Stomach (tissue), 9 donors: Measurements from ENCODE around the gene MYO3B. TPM values are rescaled to one million over a fixed set of nuclear protein-coding genes. Genes with fewer than 3 reads are reported as not detected.

Source experiments
- DNase-seq, 2 donors: peaks; one replicate each; pipeline versions ENCODE4 v3.0.0 to v3.0.0-alpha.2; 2013 to 2019
- H3K27ac ChIP-seq, 5 donors: fragments of 200-600 bp in 4 of 5; sonication (generic) in 4 of 5; one replicate each; pipeline ENCODE4 v1.5.1; 2013 to 2019; ENCODE audit warnings: mild to moderate bottlenecking in 1 of 5, moderate library complexity in 1 of 5
- H3K27me3 ChIP-seq, 3 donors: fragments of 200-600 bp; sonication (generic); one replicate each; pipeline ENCODE4 v1.5.1; 2017 to 2019; ENCODE audit warnings: mixed run types in 1 of 3
- H3K36me3 ChIP-seq, 4 donors: fragments of 200-600 bp; sonication (generic); 1 replicate in 3 of 4; 2 replicates in 1 of 4; pipeline ENCODE4 v1.5.1; 2016 to 2019
- H3K4me1 ChIP-seq, 4 donors: fragments of 200-600 bp; sonication (generic); one replicate each; pipeline ENCODE4 v1.5.1; 2016 to 2019
- H3K4me3 ChIP-seq, 4 donors: fragments of 200-600 bp; sonication (generic) in 3 of 4; one replicate each; pipeline ENCODE4 v1.5.1; 2016 to 2019; ENCODE audit warnings: mild to moderate bottlenecking in 1 of 4
- H3K9me3 ChIP-seq, 4 donors: fragments of 200-600 bp; sonication (generic); one replicate each; pipeline ENCODE4 v1.5.1; 2016 to 2019
- EP300 ChIP-seq: sonication (generic); formaldehyde crosslinking; IDR thresholded peaks from one replicate; pipeline ENCODE4 v1.6.1; 2017; ENCODE audit warnings: antibody characterized with exemption
- POLR2A ChIP-seq, 4 donors: fragments of 450-650 bp; IDR thresholded peaks; one replicate each; pipeline ENCODE4 v1.6.1; 2016; ENCODE audit warnings: antibody characterized with exemption in 4 of 4, control low read depth in 2 of 4, mild to moderate bottlenecking in 1 of 4, moderate library complexity in 1 of 4
- POLR2AphosphoS5 ChIP-seq, 3 donors: sonication (generic); formaldehyde crosslinking; IDR thresholded peaks; one replicate each; pipeline ENCODE4 v1.6.1; 2016; ENCODE audit warnings: antibody characterized with exemption in 3 of 3
- WGBS, 5 donors: extraction: QIAGEN DNeasy Blood & Tissue Kit in 3 of 5; methylation state at CpG; one replicate each; pipeline versions ENCODE4 v1.1.5 to v1.1.7; 2013 to 2018; 5-methylcytosine and 5-hydroxymethylcytosine counted together
- intact Hi-C: fragments of 100-400 bp; cut with DNase I; formaldehyde crosslinking; loops from one replicate; pipeline ENCODE4 v1.15.1; 2023; ENCODE audit warnings: low total_unique reads
- polyA plus RNA-seq, 3 donors: library from polyadenylated mRNA; stranded (reverse); fragments of 200-250 nt; gene quantifications; one replicate each; pipeline ENCODE4 v1.2.3, GENCODE V29; 2013
- total RNA-seq, 5 donors: library from RNA; depleted of rRNA; stranded (reverse); fragments of >200 nt; gene quantifications; one replicate each; pipeline versions ENCODE4 v1.1.0 to v1.2.3, GENCODE V29; 2014 to 2016
- TF ChIP-seq, protein P1 (sequence below), 7 experiments: fragments of 450-650 bp in 4 of 7; fragments of 200-600 bp in 3 of 7; sonication (generic) in 3 of 7; IDR thresholded peaks; one replicate each; pipeline ENCODE4 v1.5.1; 2016 to 2019; ENCODE audit warnings: antibody characterized with exemption in 7 of 7, control low read depth in 2 of 7, mild to moderate bottlenecking in 1 of 7
- donor health status: healthy with polysubstance abuse.
- donor health status: Bipolar disorder and iron deficiency.
- donor health status: healthy.

MYO3B gene
- total and polyA plus RNA-seq, 8 donors, result 0.05 to 0.37 TPM; not detected in 6

DNA sequence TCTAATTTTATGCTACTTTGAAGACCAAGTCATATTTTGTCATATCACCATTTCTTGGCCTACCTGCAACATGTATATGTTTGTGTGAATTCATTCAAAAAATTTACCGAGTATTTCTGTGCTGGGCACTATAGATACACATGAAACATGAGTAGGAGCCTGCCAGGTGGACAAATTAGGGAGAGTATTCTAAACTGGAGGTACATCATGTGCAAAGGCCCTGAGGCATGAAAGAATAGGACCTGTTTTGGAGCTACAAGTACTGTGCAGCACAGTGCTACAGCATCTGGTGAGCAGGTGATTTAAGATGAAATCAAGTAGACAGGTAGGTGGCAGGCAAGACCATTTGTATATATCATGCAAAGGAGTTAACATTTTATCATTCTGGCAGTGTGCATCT lies 152.9 kb downstream of the MYO3B start:
- intact Hi-C loops, result no loop called here
- no peaks in the 10 kb centered on the region for H3K36me3 ChIP-seq
- H3K4me1 ChIP-seq, result no peaks in the 10 kb centered on the region
- H3K9me3 ChIP-seq, result peaks cover 0 to 4% (median 0%) of the 10 kb centered on the region in 4 donors
- H3K4me3 ChIP-seq, result no peak overlapping the region
- TF ChIP-seq POLR2AphosphoS5 (IDR thresholded peaks at IDR 0.05) (no peak), POLR2A (IDR thresholded peaks at IDR 0.05) (no peak), EP300 (no peak)
- TF ChIP-seq, protein P1, sequence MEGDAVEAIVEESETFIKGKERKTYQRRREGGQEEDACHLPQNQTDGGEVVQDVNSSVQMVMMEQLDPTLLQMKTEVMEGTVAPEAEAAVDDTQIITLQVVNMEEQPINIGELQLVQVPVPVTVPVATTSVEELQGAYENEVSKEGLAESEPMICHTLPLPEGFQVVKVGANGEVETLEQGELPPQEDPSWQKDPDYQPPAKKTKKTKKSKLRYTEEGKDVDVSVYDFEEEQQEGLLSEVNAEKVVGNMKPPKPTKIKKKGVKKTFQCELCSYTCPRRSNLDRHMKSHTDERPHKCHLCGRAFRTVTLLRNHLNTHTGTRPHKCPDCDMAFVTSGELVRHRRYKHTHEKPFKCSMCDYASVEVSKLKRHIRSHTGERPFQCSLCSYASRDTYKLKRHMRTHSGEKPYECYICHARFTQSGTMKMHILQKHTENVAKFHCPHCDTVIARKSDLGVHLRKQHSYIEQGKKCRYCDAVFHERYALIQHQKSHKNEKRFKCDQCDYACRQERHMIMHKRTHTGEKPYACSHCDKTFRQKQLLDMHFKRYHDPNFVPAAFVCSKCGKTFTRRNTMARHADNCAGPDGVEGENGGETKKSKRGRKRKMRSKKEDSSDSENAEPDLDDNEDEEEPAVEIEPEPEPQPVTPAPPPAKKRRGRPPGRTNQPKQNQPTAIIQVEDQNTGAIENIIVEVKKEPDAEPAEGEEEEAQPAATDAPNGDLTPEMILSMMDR (IDR thresholded peaks at IDR 0.05), result no peak
- H3K27me3 ChIP-seq, result no peaks in the 10 kb centered on the region
- H3K27ac ChIP-seq, result no peak overlapping the region
- DNase-seq, result no peak
- WGBS, 5 donors, result 85 to 100% (median 91%) methylated on average over 1 of the region's 1 CpG

DNA sequence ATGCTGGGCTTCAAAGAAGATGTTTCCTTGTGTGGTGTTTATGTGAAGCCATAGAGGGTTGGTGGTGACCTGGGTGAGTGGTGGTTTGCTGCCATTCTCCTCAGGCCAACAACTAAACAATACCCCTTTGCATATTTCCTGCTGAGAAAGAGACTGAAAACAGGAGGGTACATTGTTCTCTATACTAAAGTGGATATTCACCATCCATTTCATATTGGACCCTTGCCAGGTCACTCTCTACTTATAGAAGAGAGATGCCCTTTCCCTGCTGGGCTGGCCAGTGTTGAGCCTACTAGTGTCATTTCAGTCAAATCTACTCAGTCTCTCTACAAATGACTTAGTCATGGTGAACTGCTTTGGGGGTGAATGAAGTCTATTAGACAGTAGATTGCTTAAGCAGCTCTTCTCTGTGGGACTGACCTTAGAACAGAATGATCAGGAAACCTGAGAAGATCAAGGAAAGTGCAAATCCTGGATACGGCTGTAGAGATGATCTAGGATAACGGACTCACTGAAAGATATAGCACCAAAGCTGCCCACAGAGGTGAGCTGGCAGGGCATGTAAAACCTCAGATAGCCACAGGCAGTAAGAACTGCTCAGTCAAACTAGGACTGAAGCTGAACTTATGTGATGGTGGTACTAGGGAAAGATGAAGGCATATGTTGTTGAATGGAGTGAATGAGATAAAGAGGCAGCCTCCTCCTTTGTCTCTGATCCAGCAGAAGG lies 154.9 kb downstream of the MYO3B start:
- no peak for TF ChIP-seq POLR2A (IDR thresholded peaks at IDR 0.05)
- TF ChIP-seq POLR2AphosphoS5 (IDR thresholded peaks at IDR 0.05), result no peak
- no peak for TF ChIP-seq EP300
- TF ChIP-seq, protein P1 (IDR thresholded peaks at IDR 0.05), result no peak

GRCh38 chr2:170335351-170335750 lies 157.4 kb downstream of the MYO3B start:
- DNase-seq, result no peak
- Histone ChIP-seq H3K4me3 (no peak overlapping the region), H3K36me3 (no peaks in the 10 kb centered on the region), H3K27me3 (no peaks in the 10 kb centered on the region), H3K27ac (no peak overlapping the region), H3K4me1 (peaks cover 0 to 6% (median 0%) of the 10 kb centered on the region in 4 donors), H3K9me3 (peaks cover 0 to 4% (median 0%) of the 10 kb centered on the region in 4 donors)
- 36 to 64% (median 57%) methylated on average over 3 of the region's 3 CpGs for WGBS, 5 donors
- TF ChIP-seq POLR2AphosphoS5 (IDR thresholded peaks at IDR 0.05), result no peak
- TF ChIP-seq EP300, result no peak
- no peak for TF ChIP-seq POLR2A (IDR thresholded peaks at IDR 0.05)
- TF ChIP-seq, protein P1 (IDR thresholded peaks at IDR 0.05), result no peak
- intact Hi-C loops, result no loop called here

More for the DNA sequence above, 154.9 kb downstream of the MYO3B start:
- no peak for DNase-seq
- WGBS, 5 donors, result 50 to 91% (median 79%) methylated on average over 2 of the region's 2 CpGs
- H3K9me3 ChIP-seq, result peaks cover 0 to 4% (median 0%) of the 10 kb centered on the region in 4 donors
- no peak overlapping the region for H3K4me3 ChIP-seq
- no peaks in the 10 kb centered on the region for H3K4me1 ChIP-seq
- intact Hi-C loops, result no loop called here
- no peaks in the 10 kb centered on the region for H3K27me3 ChIP-seq
- H3K36me3 ChIP-seq, result no peaks in the 10 kb centered on the region
- H3K27ac ChIP-seq, result no peak overlapping the region

- no peak overlapping the region for H3K4me3 ChIP-seq
- intact Hi-C loops, result no loop called here
- DNase-seq, result no peak
- H3K9me3 ChIP-seq, result peaks cover 0 to 4% (median 0%) of the 10 kb centered on the region in 4 donors
- no peak for TF ChIP-seq EP300
- H3K27me3 ChIP-seq, result no peaks in the 10 kb centered on the region
- 84 to 96% (median 85%) methylated on average over 2 of the region's 2 CpGs for WGBS, 5 donors
- H3K27ac ChIP-seq, result no peak overlapping the region
- H3K4me1 ChIP-seq, result peaks cover 0 to 6% (median 0%) of the 10 kb centered on the region in 4 donors
- no peaks in the 10 kb centered on the region for H3K36me3 ChIP-seq
Observed at GRCh38 chr2:170336408-170336807, 158.5 kb downstream of the MYO3B start.

GRCh38 chr2:170336916-170337315 lies 159.0 kb downstream of the MYO3B start:
- Histone ChIP-seq H3K4me3 (no peak overlapping the region), H3K4me1 (peaks cover 0 to 6% (median 0%) of the 10 kb centered on the region in 4 donors), H3K27ac (no peak overlapping the region), H3K9me3 (no peaks in the 10 kb centered on the region), H3K27me3 (no peaks in the 10 kb centered on the region), H3K36me3 (no peaks in the 10 kb centered on the region)
- 78 to 93% (median 80%) methylated on average over 2 of the region's 2 CpGs for WGBS, 5 donors
- DNase-seq, result no peak
- intact Hi-C loops, result no loop called here
- TF ChIP-seq, protein P1 (IDR thresholded peaks at IDR 0.05), result no peak
- TF ChIP-seq EP300 (no peak), POLR2A (IDR thresholded peaks at IDR 0.05) (no peak), POLR2AphosphoS5 (IDR thresholded peaks at IDR 0.05) (no peak)
